Activated gamma-delta T cell (primary cell): Measurements from ENCODE around the gene LHX1.

ENCODE experiments used
- DNase-seq: peaks from one replicate; lab custom pipeline; 2025; lab: John Stamatoyannopoulos, UW

LHX1 gene

GRCh38 chr17:36939052-36939801 lies 2.0 kb downstream of the LHX1 start:
- no peak for DNase-seq

- no peak for DNase-seq
Measured at GRCh38 chr17:36939802-36940312, 2.6 kb downstream of the LHX1 start.

DNA sequence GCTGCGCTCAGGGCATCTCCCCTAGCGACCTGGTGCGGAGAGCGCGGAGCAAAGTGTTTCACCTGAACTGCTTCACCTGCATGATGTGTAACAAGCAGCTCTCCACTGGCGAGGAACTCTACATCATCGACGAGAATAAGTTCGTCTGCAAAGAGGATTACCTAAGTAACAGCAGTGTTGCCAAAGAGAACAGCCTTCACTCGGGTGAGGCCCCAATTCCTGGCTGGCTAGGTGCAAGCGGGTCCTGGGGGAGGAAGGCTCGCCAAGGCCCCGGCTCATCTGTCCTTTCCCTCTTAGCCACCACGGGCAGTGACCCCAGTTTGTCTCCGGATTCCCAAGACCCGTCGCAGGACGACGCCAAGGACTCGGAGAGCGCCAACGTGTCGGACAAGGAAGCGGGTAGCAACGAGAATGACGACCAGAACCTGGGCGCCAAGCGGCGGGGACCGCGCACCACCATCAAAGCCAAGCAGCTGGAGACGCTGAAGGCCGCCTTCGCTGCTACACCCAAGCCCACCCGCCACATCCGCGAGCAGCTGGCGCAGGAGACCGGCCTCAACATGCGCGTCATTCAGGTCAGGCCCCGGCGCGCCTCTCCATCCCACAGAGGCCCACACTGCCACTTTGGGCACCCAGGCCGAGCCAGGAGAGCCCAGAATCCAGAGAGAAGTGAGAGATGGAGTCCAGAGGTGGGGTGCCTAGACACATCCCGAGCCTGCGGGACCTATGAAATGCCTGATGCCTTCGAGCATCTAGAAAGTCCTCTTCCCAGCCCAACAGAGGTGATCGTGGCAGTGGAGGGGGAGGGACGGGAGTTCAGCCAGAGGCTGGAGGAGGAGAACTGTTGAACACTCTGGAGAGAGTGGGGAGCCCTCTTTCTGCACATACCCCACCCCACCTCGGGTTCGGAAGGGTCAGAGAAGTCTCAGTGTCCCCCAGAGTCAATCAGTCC lies 3.3 kb downstream of the LHX1 start:
- no peak for DNase-seq

DNA sequence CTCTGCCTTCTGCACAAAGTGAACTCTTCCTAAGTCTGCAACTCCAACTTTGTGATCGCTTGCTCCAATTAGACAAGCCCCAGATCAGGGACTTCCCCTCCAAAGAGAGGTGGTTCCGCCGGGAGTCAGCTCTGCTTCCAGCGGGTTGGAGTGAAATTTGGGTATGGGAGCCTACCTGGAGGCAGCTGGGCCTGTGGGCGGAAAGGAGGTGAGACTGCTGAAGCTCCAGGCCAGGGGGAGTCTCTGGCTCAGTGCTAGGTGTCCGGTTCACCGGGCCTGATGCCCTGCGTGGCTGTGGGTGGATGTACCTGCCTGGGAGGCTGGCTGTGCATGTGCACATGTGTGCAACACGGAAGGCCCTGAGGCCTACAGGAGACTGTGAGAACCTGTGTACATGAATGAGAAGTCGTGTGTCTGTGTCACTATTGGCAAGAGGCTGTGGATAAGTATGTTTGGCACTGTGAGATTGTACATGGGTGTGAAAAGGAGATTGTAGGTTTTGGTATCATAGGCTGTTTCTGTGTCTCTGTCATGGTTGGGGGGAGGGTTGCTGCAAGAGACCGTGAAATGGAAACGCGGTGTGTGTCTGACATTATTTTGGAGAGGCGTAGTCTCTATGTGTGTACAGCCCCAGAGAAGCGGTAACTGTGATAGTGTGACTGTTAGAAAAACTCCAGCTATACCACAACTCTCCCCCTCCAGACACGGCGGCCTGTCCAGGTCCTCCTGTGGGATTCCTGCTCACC lies 4.2 kb downstream of the LHX1 start:
- no peak for DNase-seq

- DNase-seq: no peak
Measured at GRCh38 chr17:36942019-36942599, 4.8 kb downstream of the LHX1 start.

DNA sequence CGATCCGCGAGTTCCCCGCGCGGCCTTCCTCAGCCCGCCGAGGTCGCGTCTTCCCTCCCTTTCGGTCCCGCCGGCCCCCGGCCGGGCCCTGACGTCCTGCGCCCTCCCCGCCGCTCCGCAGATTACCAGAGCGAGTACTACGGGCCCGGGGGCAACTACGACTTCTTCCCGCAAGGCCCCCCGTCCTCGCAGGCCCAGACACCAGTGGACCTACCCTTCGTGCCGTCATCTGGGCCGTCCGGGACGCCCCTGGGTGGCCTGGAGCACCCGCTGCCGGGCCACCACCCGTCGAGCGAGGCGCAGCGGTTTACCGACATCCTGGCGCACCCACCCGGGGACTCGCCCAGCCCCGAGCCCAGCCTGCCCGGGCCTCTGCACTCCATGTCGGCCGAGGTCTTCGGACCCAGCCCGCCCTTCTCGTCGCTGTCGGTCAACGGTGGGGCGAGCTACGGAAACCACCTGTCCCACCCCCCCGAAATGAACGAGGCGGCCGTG lies 5.4 kb downstream of the LHX1 start:
- no peak for DNase-seq

DNA sequence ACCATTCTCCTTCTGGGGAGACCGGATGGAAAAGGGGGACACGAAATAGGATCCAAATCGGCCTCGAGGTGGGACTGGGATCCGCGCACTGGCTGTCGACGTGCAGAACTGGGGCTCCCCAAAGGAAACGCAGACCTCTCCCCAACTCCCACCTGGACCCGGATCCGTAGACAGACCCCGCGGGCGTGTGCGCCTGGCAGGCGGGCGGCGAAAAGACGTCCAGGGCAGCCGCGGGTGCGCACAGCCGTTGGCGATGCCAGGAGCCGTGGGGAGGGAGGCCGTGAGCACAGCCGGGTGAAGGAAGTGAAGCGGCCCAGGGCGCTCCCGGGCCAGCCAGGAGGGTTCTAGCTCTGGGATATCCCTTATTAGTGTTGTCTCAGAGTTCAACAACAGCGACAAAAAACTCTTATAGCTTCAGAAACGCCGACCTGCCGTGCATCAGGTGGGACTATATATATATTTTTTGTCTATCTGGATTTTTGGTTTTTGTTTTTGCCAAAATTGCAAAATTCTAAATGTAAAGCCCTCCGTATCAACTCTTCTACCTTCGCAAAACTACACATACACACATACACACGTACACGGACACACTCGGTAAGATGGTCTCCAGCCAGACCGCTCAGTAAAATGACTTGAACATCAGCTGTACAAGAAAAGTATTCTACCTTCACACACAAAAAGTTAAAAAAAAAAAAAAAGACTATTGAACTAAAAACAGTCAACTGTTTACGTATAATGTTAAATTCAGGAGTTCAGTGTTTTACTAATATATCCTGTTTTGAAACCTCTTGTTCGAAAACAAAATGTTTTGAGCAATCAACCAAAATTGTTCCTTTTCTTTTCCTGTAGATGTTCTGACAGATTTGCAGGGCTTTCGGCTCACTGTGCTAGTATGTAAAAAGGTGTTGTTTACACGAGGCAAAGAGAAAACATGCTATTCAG lies 6.2 kb downstream of the LHX1 start:
- no peak for DNase-seq

DNA sequence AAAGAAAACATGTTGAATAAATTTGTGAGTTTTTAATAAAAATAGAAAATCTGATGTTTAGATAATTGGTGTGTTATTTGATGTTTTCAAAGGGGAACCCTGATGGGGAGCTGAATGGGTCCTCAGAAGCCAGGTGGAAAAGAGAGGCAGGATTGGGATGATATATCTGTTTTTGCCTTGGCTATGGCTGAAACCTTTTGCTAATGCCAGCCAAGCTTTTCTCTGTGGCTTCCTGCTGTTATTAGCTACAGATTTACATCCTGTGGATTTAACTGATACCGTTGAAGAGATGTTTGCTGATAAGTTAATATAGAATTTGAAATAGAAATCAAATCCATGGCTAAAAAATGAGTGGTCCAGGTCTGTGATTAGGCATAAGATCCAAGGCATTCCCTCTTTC lies 7.3 kb downstream of the LHX1 start:
- DNase-seq: no peak

GRCh38 chr17:36945140-36945539 lies 7.9 kb downstream of the LHX1 start:
- no peak for DNase-seq

DNA sequence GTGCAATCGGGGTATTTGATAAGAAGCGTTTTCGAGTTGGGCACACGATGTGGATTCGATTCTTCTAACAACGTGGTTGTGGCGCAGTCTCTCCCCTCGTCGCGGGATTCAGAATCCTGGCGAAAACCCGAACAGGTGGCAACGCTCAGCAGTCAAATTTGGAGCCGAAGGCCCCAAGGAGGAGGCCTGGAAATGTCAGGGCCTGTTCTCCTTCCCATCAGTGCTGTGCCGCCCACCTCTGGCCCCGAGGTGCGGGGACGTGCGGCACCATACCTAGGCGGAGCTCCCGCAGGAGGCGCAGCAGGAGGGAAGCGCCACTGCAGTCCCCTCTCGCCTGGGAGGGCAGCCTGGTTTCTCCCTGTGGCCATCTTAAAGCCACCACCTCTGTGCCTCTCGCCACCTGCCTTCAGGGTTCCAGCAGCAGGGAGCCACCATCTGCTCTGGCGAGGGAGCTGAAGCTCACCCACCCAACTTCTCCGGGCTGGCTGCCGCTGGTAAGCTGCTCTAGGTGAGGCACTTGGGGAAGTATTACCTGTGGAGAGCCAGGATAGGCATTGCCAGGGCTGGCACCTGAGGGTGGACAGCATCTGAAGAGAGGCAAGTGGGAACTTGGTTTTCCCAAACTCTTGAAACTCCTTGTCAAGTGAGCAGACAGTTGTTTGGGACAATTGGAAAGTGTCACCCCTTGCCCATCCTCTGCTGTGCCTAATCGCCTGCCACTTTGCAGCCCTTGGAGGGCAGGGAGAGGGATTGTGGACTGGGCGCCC lies 8.9 kb downstream of the LHX1 start:
- no peak for DNase-seq

- DNase-seq: no peak
Measured at GRCh38 chr17:36946726-36947091, 9.4 kb downstream of the LHX1 start.

GRCh38 chr17:36947922-36948716 lies 10.8 kb downstream of the LHX1 start:
- DNase-seq: no peak

DNA sequence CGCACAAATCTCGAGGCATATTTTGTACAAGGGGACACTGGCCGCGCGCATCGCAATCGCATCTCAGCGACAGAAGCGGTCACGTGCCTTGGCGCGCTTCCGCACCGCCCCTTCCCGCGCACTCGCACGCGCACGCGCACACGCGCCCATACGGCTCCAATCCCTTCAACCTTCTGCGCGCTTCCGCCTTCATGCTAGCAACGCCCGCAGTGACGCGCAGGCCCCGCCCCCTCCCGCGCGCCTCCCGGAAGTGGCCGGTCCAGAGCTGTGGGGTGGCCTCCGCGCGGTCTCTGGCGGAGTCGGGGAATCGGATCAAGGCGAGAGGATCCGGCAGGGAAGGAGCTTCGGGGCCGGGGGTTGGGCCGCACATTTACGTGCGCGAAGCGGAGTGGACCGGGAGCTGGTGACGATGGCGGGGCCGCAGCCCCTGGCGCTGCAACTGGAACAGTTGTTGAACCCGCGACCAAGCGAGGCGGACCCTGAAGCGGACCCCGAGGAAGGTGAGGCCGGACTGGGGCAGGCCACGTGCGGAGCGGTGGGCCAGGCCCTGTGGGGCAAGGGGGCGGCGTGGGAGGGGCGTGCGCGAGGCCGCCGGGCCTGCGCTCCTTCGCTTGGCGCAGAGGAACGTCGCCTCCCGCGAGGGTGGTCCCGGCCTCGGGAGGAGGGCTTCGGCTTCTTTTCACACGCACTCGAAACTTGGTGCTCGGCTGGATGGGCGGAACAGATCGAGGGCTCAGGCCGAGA lies 11.6 kb downstream of the LHX1 start, which contains the start of gene AATF:
Gene AATF, plus strand, starts transcription at position 238 of the 744 bp plus-strand sequence. Its CDS starts 172 bp downstream, at position 410.
- peak; percentile 97 for DNase-seq

- DNase-seq: no peak
Measured at GRCh38 chr17:36949461-36949927, 12.2 kb downstream of the LHX1 start.

GRCh38 chr17:36950027-36950426 lies 12.8 kb downstream of the LHX1 start:
- DNase-seq: no peak

DNA sequence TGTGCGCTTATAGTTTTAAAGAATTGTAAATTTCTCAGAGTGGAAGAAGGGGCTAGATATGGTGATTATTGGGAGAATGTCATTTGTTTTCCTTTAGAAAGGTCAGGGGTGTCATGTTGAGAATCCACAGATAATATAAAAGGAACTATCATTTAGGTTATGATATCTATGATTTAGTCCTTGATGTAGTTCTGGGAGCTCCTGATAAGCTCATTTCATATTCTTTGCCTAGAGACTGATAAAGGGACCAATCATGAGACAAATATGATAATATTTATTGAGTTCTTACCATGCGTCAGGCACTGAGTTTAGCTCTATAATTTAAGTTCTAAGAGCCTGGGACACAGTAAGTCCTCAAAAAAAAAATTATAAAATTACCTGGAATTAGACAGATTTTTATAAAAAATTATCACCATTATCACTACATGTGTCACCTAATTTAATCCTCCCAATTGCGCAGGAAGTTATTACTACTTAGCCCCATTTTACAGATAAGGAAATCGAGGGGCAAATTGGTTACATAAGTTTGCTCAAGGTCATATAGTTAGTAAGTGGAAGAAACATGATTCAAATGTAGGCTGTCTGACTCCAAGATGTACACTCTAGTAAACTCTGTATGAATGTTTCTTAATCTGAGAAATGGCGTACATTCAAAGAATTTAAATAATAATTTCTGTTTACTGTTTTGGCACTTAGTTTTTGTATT lies 14.0 kb downstream of the LHX1 start:
- no peak for DNase-seq

GRCh38 chr17:36971508-36971907 lies 34.2 kb downstream of the LHX1 start:
- no peak for DNase-seq
